SK-N-SH (cell line): ENCODE measurements around the gene PLIN5.

Experiments
- CHD2 ChIP-seq: fragments of 150-350 bp; IDR thresholded peaks from 2 replicates; pipeline ENCODE4 v1.6.1; 2018; ENCODE audit warnings: low read length; ENCODE audit not compliant: partially characterized antibody
- CTCF ChIP-seq: fragments of 200-600 bp; sonication (generic); IDR thresholded peaks from 2 replicates; pipeline ENCODE4 v1.6.1; 2017; ENCODE audit warnings: antibody characterized with exemption, mild to moderate bottlenecking, moderate library complexity
- EP300 ChIP-seq, 2 experiments: IDR thresholded peaks; 2 replicates each; pipeline versions ENCODE4 v1.4.0 to v1.6.1; 2012; ENCODE audit warnings: borderline replicate concordance in 1 of 2, low read depth in 1 of 2, low read length in 1 of 2
- IRF3 ChIP-seq: fragments of 150-350 bp; IDR thresholded peaks from 2 replicates; pipeline ENCODE4 v1.6.1; 2016; ENCODE audit warnings: mild to moderate bottlenecking, low read depth, low read length
- POLR2AphosphoS5 ChIP-seq: IDR thresholded peaks from 2 replicates; pipeline ENCODE4 v1.6.1; 2012; ENCODE audit warnings: low read depth, low read length
- REST ChIP-seq: IDR thresholded peaks from 2 replicates; pipeline ENCODE4 v1.6.1; 2012; ENCODE audit warnings: mild to moderate bottlenecking, low read depth, low read length, moderate library complexity
- RFX5 ChIP-seq: IDR thresholded peaks from 2 replicates; pipeline ENCODE4 v1.6.1; 2012; ENCODE audit warnings: mild to moderate bottlenecking, improper control_type of control experiment, low read length
- USF2 ChIP-seq: fragments of 150-350 bp; IDR thresholded peaks from 2 replicates; pipeline ENCODE4 v1.6.1; 2017; ENCODE audit warnings: antibody characterized with exemption, low read length, low read depth, borderline replicate concordance

GRCh38 chr19:4500841-4501591 is 34.0 kb downstream of the PLIN5 start:
- TF ChIP-seq CHD2 (no peak), CTCF (no peak), IRF3 (no peak), REST (no peak), EP300 (IDR thresholded peaks at IDR 0.05; ENCODE audit: borderline replicate concordance in 1 of 2, low read depth in 1 of 2, low read length in 1 of 2) (no peak), RFX5 (no peak), POLR2AphosphoS5 (no peak), USF2 (no peak)
